ENCODE data around the gene ADRA1B. TPM values are rescaled to one million over a fixed set of nuclear protein-coding genes. Genes with fewer than 3 reads are reported as not detected.

Gene ADRA1B
- not detected in 2 replicates for total RNA-seq (2021)
- long read RNA-seq, result 0 reads

GRCh38 chr5:159915904-159916840 lies at the start of gene ADRA1B:
TSS of gene ADRA1B (plus strand) at chr5:159916482. CDS start at chr5:159916906, 424 bp downstream.
- Histone ChIP-seq H4K8ac (replicated peaks; ENCODE audit: insufficient read length, low read depth, low read length) (no peak within 1 kb of the TSS), H2AFZ (ENCODE audit: low read length) (no peak within 1 kb of the TSS), H3K23ac (ENCODE audit: insufficient read length, low read depth, low read length) (no peak within 1 kb of the TSS), H2BK20ac (ENCODE audit: low read depth, low read length, poor library complexity, severe bottlenecking) (no peak within 1 kb of the TSS), H2AK5ac (ENCODE audit: insufficient read length, low read length) (no peak within 1 kb of the TSS), H4K5ac (ENCODE audit: insufficient read length, low read depth, low read length) (no peak within 1 kb of the TSS), H3K14ac (ENCODE audit: insufficient read depth, low read length) (no peak within 1 kb of the TSS), H3K79me2 (ENCODE audit: insufficient read depth, low read length) (no peaks in the 10 kb centered on the region), H4K20me1 (ENCODE audit: control insufficient read depth, insufficient read depth, insufficient read length) (no peaks in the 10 kb centered on the region), H3K56ac (ENCODE audit: insufficient read length, low read depth, low read length) (no peak within 1 kb of the TSS), H2BK5ac (ENCODE audit: insufficient read length, low read length) (no peak within 1 kb of the TSS), H3K9ac (ENCODE audit: extremely low read depth, insufficient read length, low read length) (no peak within 1 kb of the TSS), H2BK120ac (ENCODE audit: low read depth, low read length, poor library complexity, severe bottlenecking) (no peak within 1 kb of the TSS), H2BK15ac (ENCODE audit: low read depth, low read length) (no peak within 1 kb of the TSS), H3K9me3 (ENCODE audit: control insufficient read depth, low read depth, low read length) (no peaks in the 10 kb centered on the region), H3K4ac (ENCODE audit: low read depth, low read length) (no peak within 1 kb of the TSS), H3K27ac (ENCODE audit: insufficient read length, low read depth, low read length) (no peak within 1 kb of the TSS), H3K18ac (ENCODE audit: insufficient read length, low read depth, low read length) (no peak within 1 kb of the TSS), H3K4me2 (ENCODE audit: insufficient read depth, insufficient read length, low read length) (peak within 1 kb of the TSS; percentile 66), H4K91ac (ENCODE audit: insufficient read length, low read depth, low read length) (no peak within 1 kb of the TSS), H3K4me1 (ENCODE audit: insufficient read depth, low read length) (no peaks in the 10 kb centered on the region), H3K23me2 (ENCODE audit: insufficient read length, low read depth, low read length, poor library complexity, severe bottlenecking) (peaks cover 5% of the 10 kb centered on the region), H3K79me1 (ENCODE audit: insufficient read depth, low read depth, low read length, poor library complexity, severe bottlenecking) (no peaks in the 10 kb centered on the region), H2BK12ac (ENCODE audit: insufficient read length, low read depth, low read length) (no peak within 1 kb of the TSS), H3K27me3 (ENCODE audit: insufficient read depth, low read length) (peaks cover 10% of the 10 kb centered on the region; the same call in 1 of the 2 replicates), H3T11ph (ENCODE audit: low read length) (no peak within 1 kb of the TSS)
- peak; percentile 73 for TF ChIP-seq CTCF (conservative IDR thresholded peaks at IDR 0.05)
- Mint-ChIP-seq H3K27me3 (ENCODE audit: low read depth) (peaks cover 55% of the 10 kb centered on the region), H3K36me3 (ENCODE audit: insufficient read depth in 1 of 3, low read depth in 3 of 3) (no peaks in the 10 kb centered on the region), H3K27ac (no peak within 1 kb of the TSS), H3K4me1 (peaks cover 8 to 13% of the 10 kb centered on the region in 2 experiments), H3K9me3 (no peaks in the 10 kb centered on the region), H3K4me3 (peak within 1 kb of the TSS; percentile 68 to 80)
- WGBS (ENCODE audit: extremely low coverage, insufficient read length, low lambda C conversion rate), result no CpG with 5 or more reads among the region's 81 CpGs
- DNase-seq, result peak; percentile 80
